H9 (cell line): Measurements from ENCODE around the gene CA12. TPM values are rescaled to one million over a fixed set of nuclear protein-coding genes. Genes with fewer than 3 reads are reported as not detected.
"Not testable (repeated sequence)": the region's sequence is repeated elsewhere in the genome, so short reads cannot be mapped to it uniquely, and the experiment has no call there.

Source experiments
- DNase-seq: peaks from one replicate; pipeline ENCODE4 v3.0.0-alpha.2; 2017
- H2AFZ ChIP-seq: one replicate; pipeline ENCODE4 v1.6.1; 2013; ENCODE audit warnings: mild to moderate bottlenecking, low read length, control low read depth, moderate library complexity
- H2AK5ac ChIP-seq: 2 replicates; pipeline ENCODE4 v1.6.1; 2013; ENCODE audit warnings: low read length, control low read depth, mixed read lengths; ENCODE audit not compliant: insufficient read length
- H2BK120ac ChIP-seq: one replicate; pipeline ENCODE4 v1.6.1; 2013; ENCODE audit warnings: low read depth, mild to moderate bottlenecking, low read length, control low read depth, inconsistent platforms; ENCODE audit not compliant: poor library complexity, severe bottlenecking
- H2BK12ac ChIP-seq: 2 replicates; pipeline ENCODE4 v1.6.1; 2013; ENCODE audit warnings: low read length, control low read depth, mixed read lengths, low read depth; ENCODE audit not compliant: insufficient read length
- H2BK15ac ChIP-seq: 2 replicates; pipeline ENCODE4 v1.6.1; 2013; ENCODE audit warnings: low read depth, low read length, control low read depth
- H2BK20ac ChIP-seq: one replicate; pipeline ENCODE4 v1.6.1; 2013; ENCODE audit warnings: low read depth, mild to moderate bottlenecking, low read length, control low read depth, inconsistent platforms; ENCODE audit not compliant: poor library complexity, severe bottlenecking
- H2BK5ac ChIP-seq: 2 replicates; pipeline ENCODE4 v1.6.1; 2013; ENCODE audit warnings: low read length, control low read depth, mixed read lengths; ENCODE audit not compliant: insufficient read length
- H3K14ac ChIP-seq: 2 replicates; pipeline ENCODE4 v1.6.1; 2013; ENCODE audit warnings: low read length, control low read depth; ENCODE audit not compliant: insufficient read depth
- H3K18ac ChIP-seq: 2 replicates; pipeline ENCODE4 v1.6.1; 2013; ENCODE audit warnings: low read depth, mild to moderate bottlenecking, mixed read lengths, low read length, control low read depth; ENCODE audit not compliant: insufficient read length
- H3K23ac ChIP-seq: 2 replicates; pipeline ENCODE4 v1.6.1; 2013; ENCODE audit warnings: low read length, control low read depth, mixed read lengths, low read depth; ENCODE audit not compliant: insufficient read length
- H3K23me2 ChIP-seq: 2 replicates; pipeline ENCODE4 v1.6.1; 2013; ENCODE audit warnings: low read depth, mild to moderate bottlenecking, mixed read lengths, low read length, control low read depth; ENCODE audit not compliant: insufficient read length, poor library complexity, severe bottlenecking
- H3K27ac ChIP-seq: 2 replicates; pipeline ENCODE4 v1.5.1; 2013; ENCODE audit warnings: low read length, control low read depth, mixed read lengths, low read depth; ENCODE audit not compliant: insufficient read length
- H3K27me3 ChIP-seq: 2 replicates; pipeline ENCODE4 v1.6.1; 2013; ENCODE audit warnings: low read length, control low read depth, inconsistent platforms; ENCODE audit not compliant: insufficient read depth
- H3K4ac ChIP-seq: 2 replicates; pipeline ENCODE4 v1.6.1; 2013; ENCODE audit warnings: low read depth, mild to moderate bottlenecking, control low read depth, inconsistent platforms, low read length, moderate library complexity
- H3K4me1 ChIP-seq: 2 replicates; pipeline ENCODE4 v1.6.1; 2013; ENCODE audit warnings: low read length, control low read depth, inconsistent platforms; ENCODE audit not compliant: insufficient read depth
- H3K4me2 ChIP-seq: 2 replicates; pipeline ENCODE4 v1.6.1; 2013; ENCODE audit warnings: low read length, control low read depth, mixed read lengths; ENCODE audit not compliant: insufficient read length, insufficient read depth
- H3K56ac ChIP-seq: 2 replicates; pipeline ENCODE4 v1.6.1; 2013; ENCODE audit warnings: low read depth, mild to moderate bottlenecking, mixed read lengths, low read length, control low read depth; ENCODE audit not compliant: insufficient read length
- H3K79me1 ChIP-seq: 2 replicates; pipeline ENCODE4 v1.6.1; 2013; ENCODE audit warnings: low read depth, mild to moderate bottlenecking, moderate library complexity, low read length, control low read depth, inconsistent platforms; ENCODE audit not compliant: insufficient read depth, poor library complexity, severe bottlenecking
- H3K79me2 ChIP-seq: 2 replicates; pipeline ENCODE4 v1.6.1; 2013; ENCODE audit warnings: low read length, control low read depth, inconsistent platforms; ENCODE audit not compliant: insufficient read depth
- H3K9ac ChIP-seq: 2 replicates; pipeline ENCODE4 v1.6.1; 2013; ENCODE audit warnings: low read length, control low read depth, mixed read lengths; ENCODE audit not compliant: insufficient read length; ENCODE audit errors: extremely low read depth
- H3K9me3 ChIP-seq: one replicate; pipeline ENCODE4 v1.6.1; 2013; ENCODE audit warnings: low read depth, low read length, inconsistent platforms; ENCODE audit not compliant: control insufficient read depth
- H3T11ph ChIP-seq: one replicate; pipeline ENCODE4 v1.6.1; 2013; ENCODE audit warnings: mild to moderate bottlenecking, low read length, control low read depth, inconsistent platforms
- H4K20me1 ChIP-seq: one replicate; pipeline ENCODE4 v1.6.1; 2013; ENCODE audit not compliant: control insufficient read depth, insufficient read length, insufficient read depth
- H4K5ac ChIP-seq: 2 replicates; pipeline ENCODE4 v1.6.1; 2013; ENCODE audit warnings: low read depth, mild to moderate bottlenecking, mixed read lengths, low read length, control low read depth; ENCODE audit not compliant: insufficient read length
- H4K8ac ChIP-seq: replicated peaks from 2 replicates; pipeline ENCODE4 v1.6.1; 2013; ENCODE audit warnings: low read length, control low read depth, mixed read lengths, low read depth; ENCODE audit not compliant: insufficient read length
- H4K91ac ChIP-seq: 2 replicates; pipeline ENCODE4 v1.6.1; 2013; ENCODE audit warnings: low read depth, mild to moderate bottlenecking, moderate library complexity, mixed read lengths, low read length, control low read depth; ENCODE audit not compliant: insufficient read length
- H3K27ac Mint-ChIP-seq, 3 experiments: 2 replicates in 2 of 3; 3 replicates in 1 of 3; pipeline ENCODE4 v1.8.0; 2020 to 2021; ENCODE audit warnings: mixed read lengths in 3 of 3, mild to moderate bottlenecking in 1 of 3, moderate library complexity in 1 of 3
- H3K27me3 Mint-ChIP-seq: 2 replicates; pipeline ENCODE4 v1.8.0; 2021; ENCODE audit warnings: low read depth, mild to moderate bottlenecking, moderate library complexity, mixed read lengths
- H3K36me3 Mint-ChIP-seq, 3 experiments: 2 replicates in 2 of 3; 3 replicates in 1 of 3; pipeline ENCODE4 v1.8.0; 2020 to 2021; ENCODE audit warnings: low read depth in 3 of 3, mixed read lengths in 3 of 3; ENCODE audit not compliant: insufficient read depth in 1 of 3
- H3K4me1 Mint-ChIP-seq, 2 experiments: 2 replicates each; pipeline ENCODE4 v1.8.0; 2020; ENCODE audit warnings: mixed read lengths in 2 of 2
- H3K4me3 Mint-ChIP-seq, 2 experiments: 2 replicates in 1 of 2; 3 replicates in 1 of 2; pipeline ENCODE4 v1.8.0; 2020 to 2021; ENCODE audit warnings: mild to moderate bottlenecking in 2 of 2, mixed read lengths in 2 of 2, moderate library complexity in 1 of 2
- H3K9me3 Mint-ChIP-seq, 2 experiments: 2 replicates in 1 of 2; 3 replicates in 1 of 2; pipeline ENCODE4 v1.8.0; 2020; ENCODE audit warnings: mild to moderate bottlenecking in 2 of 2, mixed read lengths in 2 of 2, moderate library complexity in 1 of 2
- CTCF ChIP-seq: fragments of 200-600 bp; sonication (generic); conservative IDR thresholded peaks from 3 replicates; pipeline ENCODE4 v1.8.0; 2021; ENCODE audit warnings: antibody characterized with exemption, mild to moderate bottlenecking
- WGBS: extraction: QIAGEN DNeasy Blood & Tissue Kit; methylation state at CpG from one replicate; pipeline ENCODE4 v1.1.7; 2013; ENCODE audit warnings: missing lambda C conversion rate, low lambda C conversion rate, mixed read lengths; ENCODE audit not compliant: insufficient read length; ENCODE audit errors: extremely low coverage; 5-methylcytosine and 5-hydroxymethylcytosine counted together
- total RNA-seq: library from RNA; stranded (reverse); gene quantifications from 2 replicates; pipeline ENCODE4 v1.2.1, GENCODE V29; 2021

CA12 gene
- total RNA-seq, 1 experiment from 2014 or later: 0.68 TPM

- Histone ChIP-seq H3K27me3 (no peaks in the 10 kb centered on the region), H4K5ac (no peak overlapping the region), H4K91ac (no peak overlapping the region), H3T11ph (no peak overlapping the region), H3K18ac (no peak overlapping the region), H2BK120ac (no peak overlapping the region), H2AFZ (no peak overlapping the region), H3K4me2 (no peak overlapping the region), H2BK20ac (no peak overlapping the region), H3K56ac (no peak overlapping the region), H4K20me1 (no peaks in the 10 kb centered on the region), H4K8ac (no peak overlapping the region), H2AK5ac (no peak overlapping the region), H3K4ac (no peak overlapping the region), H2BK15ac (no peak overlapping the region), H2BK5ac (no peak overlapping the region), H3K27ac (no peak overlapping the region), H3K9ac (no peak overlapping the region), H3K23me2 (peaks cover 6% of the 10 kb centered on the region), H3K9me3 (no peaks in the 10 kb centered on the region), H3K79me1 (no peaks in the 10 kb centered on the region), H2BK12ac (no peak overlapping the region), H3K23ac (no peak overlapping the region), H3K4me1 (peaks cover 12% of the 10 kb centered on the region), H3K79me2 (no peaks in the 10 kb centered on the region), H3K14ac (no peak overlapping the region; the same call in 1 of the 2 replicates)
- WGBS: no CpG with 5 or more reads among the region's 5 CpGs
- Mint-ChIP-seq H3K9me3 (no peaks in the 10 kb centered on the region), H3K27ac (no peak overlapping the region), H3K4me3 (no peak overlapping the region), H3K27me3 (peaks cover 2% of the 10 kb centered on the region; the same call in 1 of the 2 replicates), H3K36me3 (no peaks in the 10 kb centered on the region), H3K4me1 (peaks cover 41 to 43% of the 10 kb centered on the region in 2 experiments)
- no peak for DNase-seq
- no peak for TF ChIP-seq CTCF
Measured at GRCh38 chr15:63344731-63345390, 36.8 kb downstream of the CA12 start.

GRCh38 chr15:63342996-63343562, 38.6 kb downstream of the CA12 start:
- not testable (repeated sequence) for H3K23ac ChIP-seq, H3K14ac ChIP-seq, H2BK120ac ChIP-seq, H2BK15ac ChIP-seq, H3K79me1 ChIP-seq, H3K4ac ChIP-seq, H3K36me3 Mint-ChIP-seq, H4K91ac ChIP-seq, H2BK5ac ChIP-seq, H2AFZ ChIP-seq, H3T11ph ChIP-seq, H3K9ac ChIP-seq, H3K27ac ChIP-seq, H3K56ac ChIP-seq, H3K27me3 ChIP-seq, H3K9me3 Mint-ChIP-seq, H3K18ac ChIP-seq, DNase-seq, H4K20me1 ChIP-seq, H2AK5ac ChIP-seq, H3K4me2 ChIP-seq, H3K23me2 ChIP-seq, H3K9me3 ChIP-seq, H3K27me3 Mint-ChIP-seq, H2BK20ac ChIP-seq, H4K8ac ChIP-seq, H4K5ac ChIP-seq, H3K27ac Mint-ChIP-seq, H3K79me2 ChIP-seq, H2BK12ac ChIP-seq, H3K4me3 Mint-ChIP-seq
- peaks cover 52 to 55% of the 10 kb centered on the region in 2 experiments for H3K4me1 Mint-ChIP-seq
- H3K4me1 ChIP-seq: peaks cover 16% of the 10 kb centered on the region
- no CpG with 5 or more reads among the region's 11 CpGs for WGBS
